Spleen (tissue), 11 donors: ENCODE measurements around the gene RFC2. TPM values are rescaled to one million over a fixed set of nuclear protein-coding genes. Genes with fewer than 3 reads are reported as not detected.
"Not testable (repeated sequence)": the region's sequence is repeated elsewhere in the genome, so short reads cannot be mapped to it uniquely, and the experiment has no call there.

Experiments
- DNase-seq: peaks from one replicate; pipeline ENCODE4 v3.0.0-alpha.2; 2020
- H3K27ac ChIP-seq, 8 donors: fragments of 200-600 bp; sonication (generic) in 7 of 8; 1 replicate in 4 of 8; 2 replicates in 4 of 8; pipeline versions ENCODE4 v1.5.0 to v1.8.0; 2016 to 2021; ENCODE audit warnings: inconsistent platforms in 4 of 8, mild to moderate bottlenecking in 4 of 8, moderate library complexity in 1 of 8
- H3K27me3 ChIP-seq, 7 donors: fragments of 200-600 bp; sonication (generic) in 6 of 7; replicated peaks in 1 of 7; 1 replicate in 4 of 7; 2 replicates in 3 of 7; pipeline versions ENCODE4 v1.5.0 to v1.8.0; 2016 to 2021; ENCODE audit warnings: inconsistent platforms in 3 of 7, mild to moderate bottlenecking in 1 of 7
- H3K36me3 ChIP-seq, 6 donors: fragments of 200-600 bp; sonication (generic) in 5 of 6; 1 replicate in 4 of 6; 2 replicates in 2 of 6; pipeline versions ENCODE4 v1.5.0 to v1.8.0; 2016 to 2021; ENCODE audit warnings: inconsistent platforms in 2 of 6
- H3K4me1 ChIP-seq, 6 donors: fragments of 200-600 bp; sonication (generic) in 5 of 6; 1 replicate in 3 of 6; 2 replicates in 3 of 6; pipeline versions ENCODE4 v1.5.0 to v1.8.0; 2016 to 2021; ENCODE audit warnings: inconsistent platforms in 3 of 6
- H3K4me3 ChIP-seq, 8 donors: fragments of 200-600 bp; sonication (generic) in 7 of 8; 1 replicate in 4 of 8; 2 replicates in 4 of 8; pipeline versions ENCODE4 v1.5.0 to v1.8.0; 2016 to 2021; ENCODE audit warnings: inconsistent platforms in 4 of 8, mild to moderate bottlenecking in 4 of 8, moderate library complexity in 2 of 8
- H3K9me3 ChIP-seq, 8 donors: fragments of 200-600 bp; sonication (generic) in 7 of 8; 1 replicate in 4 of 8; 2 replicates in 4 of 8; pipeline versions ENCODE4 v1.5.0 to v1.8.0; 2016 to 2021; ENCODE audit warnings: inconsistent platforms in 4 of 8
- CTCF ChIP-seq, 11 experiments: fragments of 200-600 bp in 7 of 11; fragments of 450-650 bp in 4 of 11; sonication (generic) in 4 of 11; IDR thresholded peaks in 8 of 11; conservative IDR thresholded peaks in 3 of 11; 1 replicate in 7 of 11; 2 replicates in 4 of 11; pipeline versions ENCODE4 v1.4.0 to v1.8.0; 2016 to 2021; ENCODE audit warnings: antibody characterized with exemption in 11 of 11, inconsistent platforms in 4 of 11, mild to moderate bottlenecking in 1 of 11
- POLR2A ChIP-seq, 3 donors: fragments of 450-650 bp; IDR thresholded peaks; one replicate each; pipeline ENCODE4 v1.5.1; 2017; ENCODE audit warnings: antibody characterized with exemption in 3 of 3, mild to moderate bottlenecking in 1 of 3
- POLR2AphosphoS5 ChIP-seq, 3 donors: sonication (generic); formaldehyde crosslinking; IDR thresholded peaks; one replicate each; pipeline ENCODE4 v1.5.1; 2017; ENCODE audit warnings: antibody characterized with exemption in 3 of 3
- WGBS, 5 donors: extraction: QIAGEN DNeasy Blood & Tissue Kit in 3 of 5; methylation state at CpG; one replicate each; pipeline versions ENCODE4 v1.1.5 to v1.1.7; 2013 to 2018; 5-methylcytosine and 5-hydroxymethylcytosine counted together
- intact Hi-C: fragments of 100-400 bp; cut with DNase I; formaldehyde crosslinking; loops from one replicate; pipeline ENCODE4 v1.15.0; 2023; ENCODE audit warnings: low total_unique reads
- polyA plus RNA-seq, 3 donors: library from polyadenylated mRNA; stranded (reverse); fragments of 200-250 nt; gene quantifications; one replicate each; pipeline ENCODE4 v1.2.1, GENCODE V29; 2013
- total RNA-seq, 7 donors: library from RNA; depleted of rRNA in 3 of 7; stranded (reverse); fragments of >200 nt in 3 of 7; fragmentation: NEBNext Ultra II Directional in 4 of 7; extraction: Animal tissue kit (Norgen Biotek cat#: 25700) in 4 of 7; gene quantifications; one replicate each; pipeline versions ENCODE4 v1.1.0 to v1.2.1, GENCODE V29; 2016 to 2021
- donor health status: healthy with polysubstance abuse.
- donor health status: DM: no; HTN: no; CAD: no; lungs with moderate emphysema.
- donor health status: DM: no; HTN: no; CAD: no.
- donor health status: Bipolar disorder and iron deficiency.
- donor health status: healthy.
- donor health status: DM: no; HTN: no; CAD: no.
- donor health status: DM: yes; HTN: yes; CAD: no.

The RFC2 gene
- total and polyA plus RNA-seq, 10 donors: 7.5 to 25.0 (median 19.9) TPM

GRCh38 chr7:74225400-74225799 is 28.8 kb downstream of the RFC2 start:
- peaks cover 0 to 94% (median 29%) of the 10 kb centered on the region in 6 donors for H3K36me3 ChIP-seq
- intact Hi-C loops: no loop called here
- no peaks in the 10 kb centered on the region for H3K27me3 ChIP-seq
- peaks cover 0 to 82% (median 45%) of the 10 kb centered on the region in 6 donors for H3K4me1 ChIP-seq
- 49 to 68% (median 61%) methylated on average over 9 to 12 of the region's 12 CpGs for WGBS, 5 donors
- no peaks in the 10 kb centered on the region for H3K9me3 ChIP-seq
- H3K27ac ChIP-seq: peak overlapping the region in 3 of 8 donors; percentile 72 to 88 (median 78)
- DNase-seq: no peak
- TF ChIP-seq CTCF (IDR thresholded peaks at IDR 0.05 in 8 of 11, conservative IDR thresholded peaks at IDR 0.05 in 3 of 11): no peak
- peak in 1 of 3 donors; percentile 65 for TF ChIP-seq POLR2AphosphoS5 (IDR thresholded peaks at IDR 0.05)
- H3K4me3 ChIP-seq: no peak overlapping the region

GRCh38 chr7:74224907-74225306 is 29.3 kb downstream of the RFC2 start:
- DNase-seq, intact Hi-C loops, H3K4me3 ChIP-seq, H3K9me3 ChIP-seq, H3K27me3 ChIP-seq: not testable (repeated sequence)
- peak overlapping the region in 3 of 8 donors; percentile 72 to 88 (median 78) for H3K27ac ChIP-seq
- H3K36me3 ChIP-seq: peaks cover 0 to 94% (median 26%) of the 10 kb centered on the region in 6 donors
- WGBS, 5 donors: 91 to 94% (median 94%) methylated on average over 12 to 13 of the region's 13 CpGs
- peaks cover 0 to 82% (median 42%) of the 10 kb centered on the region in 6 donors for H3K4me1 ChIP-seq

- H3K27me3 ChIP-seq: no peaks in the 10 kb centered on the region
- TF ChIP-seq POLR2A (IDR thresholded peaks at IDR 0.05): no peak
- TF ChIP-seq POLR2AphosphoS5 (IDR thresholded peaks at IDR 0.05): peak in 1 of 3 donors; percentile 10
- 91 to 94% (median 93%) methylated on average over 10 to 12 of the region's 12 CpGs for WGBS, 5 donors
- no peaks in the 10 kb centered on the region for H3K9me3 ChIP-seq
- peaks cover 0 to 94% (median 24%) of the 10 kb centered on the region in 6 donors for H3K36me3 ChIP-seq
- DNase-seq: no peak
- H3K4me1 ChIP-seq: peaks cover 0 to 82% (median 42%) of the 10 kb centered on the region in 6 donors
- peak overlapping the region in 3 of 8 donors; percentile 38 to 88 (median 78) for H3K27ac ChIP-seq
- H3K4me3 ChIP-seq: no peak overlapping the region
- intact Hi-C loops: no loop called here
Measured at GRCh38 chr7:74224511-74224832, 29.7 kb downstream of the RFC2 start.

GRCh38 chr7:74223711-74224510 is 30.3 kb downstream of the RFC2 start:
- TF ChIP-seq CTCF (IDR thresholded peaks at IDR 0.05 in 8 of 11, conservative IDR thresholded peaks at IDR 0.05 in 3 of 11): no peak
- peak; percentile 12 to 69 (median 46) for TF ChIP-seq POLR2AphosphoS5 (IDR thresholded peaks at IDR 0.05)
- no peak for DNase-seq
- WGBS, 5 donors: 71 to 78% (median 75%) methylated on average over 8 to 18 of the region's 18 CpGs
- Histone ChIP-seq H3K27me3 (no peaks in the 10 kb centered on the region), H3K27ac (peak overlapping the region in 3 of 8 donors; percentile 14 to 38 (median 26)), H3K4me3 (no peak overlapping the region), H3K36me3 (peaks cover 0 to 92% (median 24%) of the 10 kb centered on the region in 6 donors), H3K4me1 (peaks cover 0 to 81% (median 41%) of the 10 kb centered on the region in 6 donors), H3K9me3 (no peaks in the 10 kb centered on the region)
- intact Hi-C loops: no loop called here
